Neural cell (in vitro differentiated cells): ENCODE data around the gene ACVRL1. TPM values are rescaled to one million over a fixed set of nuclear protein-coding genes. Genes with fewer than 3 reads are reported as not detected.

Source experiments
- H2AFZ ChIP-seq: fragments of 200-600, 300-800 bp; sonication (generic), shearing (Covaris generic); 2 replicates; pipeline ENCODE4 v1.6.0; 2014; ENCODE audit warnings: low read depth, mild to moderate bottlenecking, antibody characterized with exemption, low read length, moderate library complexity
- H3F3A ChIP-seq: fragments of 200-600 bp; shearing (Covaris generic); 2 replicates; pipeline ENCODE4 v1.6.1; 2016; ENCODE audit warnings: mild to moderate bottlenecking, moderate library complexity, mixed read lengths, antibody characterized with exemption, low read length; ENCODE audit not compliant: insufficient read depth, poor library complexity, severe bottlenecking
- H3K27ac ChIP-seq: fragments of 200-600, 300-800 bp; sonication (generic), shearing (Covaris generic); 2 replicates; pipeline ENCODE4 v1.5.1; 2014; ENCODE audit warnings: mild to moderate bottlenecking, low read length, moderate library complexity
- H3K27me3 ChIP-seq: fragments of 300-800, 200-600 bp; sonication (generic), shearing (Covaris generic); 2 replicates; pipeline ENCODE4 v1.6.0; 2014; ENCODE audit warnings: mild to moderate bottlenecking, low read depth, low read length, moderate library complexity; ENCODE audit not compliant: insufficient read depth
- H3K36me3 ChIP-seq: fragments of 300-800, 200-600 bp; sonication (generic), shearing (Covaris generic); 2 replicates; pipeline ENCODE4 v1.5.1; 2014; ENCODE audit warnings: mild to moderate bottlenecking, antibody characterized with exemption, low read length, moderate library complexity; ENCODE audit not compliant: insufficient read depth
- H3K4me2 ChIP-seq: fragments of 300-800, 200-600 bp; sonication (generic), shearing (Covaris generic); 2 replicates; pipeline ENCODE4 v1.6.0; 2014; ENCODE audit warnings: mild to moderate bottlenecking, low read length
- H3K4me3 ChIP-seq: fragments of 300-800, 200-600 bp; sonication (generic), shearing (Covaris generic); 2 replicates; pipeline ENCODE4 v1.5.1; 2014; ENCODE audit warnings: mild to moderate bottlenecking, low read length, moderate library complexity
- H3K79me2 ChIP-seq: fragments of 200-600 bp; shearing (Covaris generic); replicated peaks from 2 replicates; pipeline ENCODE4 v1.6.0; 2014; ENCODE audit warnings: mild to moderate bottlenecking, low read length, moderate library complexity; ENCODE audit not compliant: insufficient read depth
- H3K9ac ChIP-seq: fragments of 300-800, 200-600 bp; sonication (generic), shearing (Covaris generic); 2 replicates; pipeline ENCODE4 v1.6.1; 2016; ENCODE audit warnings: mild to moderate bottlenecking, low read length, mixed read lengths
- H3K9me2 ChIP-seq: fragments of 200-600 bp; shearing (Covaris generic); 2 replicates; pipeline ENCODE4 v1.6.1; 2016; ENCODE audit warnings: mild to moderate bottlenecking, low read length, mixed read lengths; ENCODE audit not compliant: insufficient read depth
- H3K9me3 ChIP-seq: fragments of 200-600, 300-800 bp; sonication (generic), shearing (Covaris generic); 2 replicates; pipeline ENCODE4 v1.6.1; 2016; ENCODE audit warnings: mild to moderate bottlenecking, mixed run types, low read length, moderate library complexity, mixed read lengths
- H4K20me1 ChIP-seq: fragments of 200-600 bp; shearing (Covaris generic); 2 replicates; pipeline ENCODE4 v1.6.1; 2016; ENCODE audit warnings: mild to moderate bottlenecking, mixed run types; ENCODE audit not compliant: insufficient read depth
- EP300 ChIP-seq: fragments of 450-650 bp; conservative IDR thresholded peaks from 2 replicates; pipeline ENCODE4 v1.6.1; 2014; ENCODE audit warnings: antibody characterized with exemption, mild to moderate bottlenecking, moderate library complexity; ENCODE audit not compliant: poor library complexity, severe bottlenecking
- EZH2 ChIP-seq: fragments of 200-600, 300-800 bp; shearing (Covaris generic), sonication (generic); IDR thresholded peaks from 2 replicates; pipeline ENCODE4 v1.6.1; 2014; ENCODE audit warnings: antibody characterized with exemption, low read length, borderline replicate concordance, mild to moderate bottlenecking; ENCODE audit not compliant: insufficient read depth, poor library complexity, severe bottlenecking
- MXI1 ChIP-seq: fragments of 450-650 bp; conservative IDR thresholded peaks from 2 replicates; pipeline ENCODE4 v1.6.1; 2014; ENCODE audit warnings: antibody characterized with exemption, mild to moderate bottlenecking; ENCODE audit not compliant: poor library complexity, severe bottlenecking
- POLR2AphosphoS5 ChIP-seq: IDR thresholded peaks from 2 replicates; pipeline ENCODE4 v1.6.1; 2012
- RAD21 ChIP-seq: fragments of 450-650 bp; conservative IDR thresholded peaks from 2 replicates; pipeline ENCODE4 v1.6.1; 2014; ENCODE audit warnings: antibody characterized with exemption, mild to moderate bottlenecking, moderate library complexity
- SMC3 ChIP-seq: fragments of 450-650 bp; conservative IDR thresholded peaks from 2 replicates; pipeline ENCODE4 v1.6.1; 2014; ENCODE audit warnings: antibody characterized with exemption, mild to moderate bottlenecking, moderate library complexity; ENCODE audit not compliant: poor library complexity
- TAF1 ChIP-seq: IDR thresholded peaks from 2 replicates; pipeline ENCODE4 v1.6.1; 2012; ENCODE audit warnings: low read depth
- polyA plus RNA-seq: library from polyadenylated mRNA; depleted of rRNA; stranded (reverse); fragments of >200 nt; gene quantifications from 2 replicates; pipeline ENCODE4 v1.2.3, GENCODE V29; 2014
- TF ChIP-seq, protein P1 (sequence below): IDR thresholded peaks from 2 replicates; pipeline ENCODE4 v1.6.1; 2012; ENCODE audit warnings: borderline replicate concordance
- TF ChIP-seq, protein P2 (sequence below): fragments of 450-650 bp; IDR thresholded peaks from 2 replicates; pipeline ENCODE4 v1.5.1; 2014; ENCODE audit warnings: antibody characterized with exemption, mild to moderate bottlenecking, moderate library complexity; ENCODE audit not compliant: poor library complexity, severe bottlenecking

Gene ACVRL1
- polyA plus RNA-seq, 1 donor from 2014 or later, result not detected

DNA sequence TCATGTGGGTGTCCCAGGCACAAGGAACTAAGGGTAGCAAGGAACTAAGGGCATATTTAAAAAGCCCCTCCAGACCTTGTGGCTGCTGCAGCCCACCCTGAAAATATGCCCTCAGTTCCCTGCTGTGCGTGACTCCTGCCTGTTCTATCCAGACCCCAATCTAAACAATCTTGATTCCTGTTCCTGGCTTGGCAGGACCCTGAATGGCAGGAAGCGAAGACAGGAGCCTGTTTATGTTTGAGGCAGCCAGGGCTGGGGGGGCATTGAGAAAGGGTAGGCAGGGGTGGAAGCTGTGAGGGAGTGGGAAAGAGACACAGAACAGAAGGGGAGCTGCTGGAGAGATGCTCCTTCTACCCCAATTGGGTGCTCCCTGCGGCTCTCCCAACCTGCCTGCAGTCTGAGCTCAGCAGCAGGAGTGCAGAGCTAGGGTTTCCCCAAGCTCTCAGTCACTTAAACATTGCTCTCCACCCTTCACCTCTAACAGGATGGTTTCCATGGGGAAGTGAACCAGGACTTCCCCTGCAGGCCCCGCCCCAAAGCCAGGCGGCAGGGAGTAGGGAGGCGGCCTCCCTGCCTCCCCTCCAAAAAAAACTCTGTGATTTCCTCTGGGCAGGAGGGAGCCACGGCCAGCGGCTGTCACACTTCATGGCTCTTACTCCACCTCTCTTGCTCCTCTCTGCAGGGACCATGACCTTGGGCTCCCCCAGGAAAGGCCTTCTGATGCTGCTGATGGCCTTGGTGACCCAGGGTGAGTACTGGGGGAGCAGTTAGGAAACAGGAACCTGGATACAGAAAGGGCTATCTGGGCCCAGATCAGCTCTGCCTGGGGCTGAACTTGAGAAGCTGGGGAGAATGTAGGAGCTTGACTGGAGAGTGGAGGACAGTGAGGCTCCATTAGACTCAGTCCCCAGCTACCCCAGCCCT is 4.7 kb downstream of the ACVRL1 start:
- no peak overlapping the region for H3K9ac ChIP-seq
- H3K27ac ChIP-seq, result no peak overlapping the region
- no peaks in the 10 kb centered on the region for H3K9me2 ChIP-seq
- H3K79me2 ChIP-seq, result no peaks in the 10 kb centered on the region
- H3K27me3 ChIP-seq, result peaks cover 5% of the 10 kb centered on the region
- H3K4me2 ChIP-seq, result no peak overlapping the region
- H4K20me1 ChIP-seq, result no peaks in the 10 kb centered on the region
- H3K9me3 ChIP-seq, result no peaks in the 10 kb centered on the region
- no peak overlapping the region for H2AFZ ChIP-seq
- no peaks in the 10 kb centered on the region for H3K36me3 ChIP-seq
- no peak for TF ChIP-seq POLR2AphosphoS5
- TF ChIP-seq EZH2, result no peak
- no peak for TF ChIP-seq EP300
- no peak for TF ChIP-seq SMC3
- TF ChIP-seq RAD21, result no peak
- TF ChIP-seq, protein P1, sequence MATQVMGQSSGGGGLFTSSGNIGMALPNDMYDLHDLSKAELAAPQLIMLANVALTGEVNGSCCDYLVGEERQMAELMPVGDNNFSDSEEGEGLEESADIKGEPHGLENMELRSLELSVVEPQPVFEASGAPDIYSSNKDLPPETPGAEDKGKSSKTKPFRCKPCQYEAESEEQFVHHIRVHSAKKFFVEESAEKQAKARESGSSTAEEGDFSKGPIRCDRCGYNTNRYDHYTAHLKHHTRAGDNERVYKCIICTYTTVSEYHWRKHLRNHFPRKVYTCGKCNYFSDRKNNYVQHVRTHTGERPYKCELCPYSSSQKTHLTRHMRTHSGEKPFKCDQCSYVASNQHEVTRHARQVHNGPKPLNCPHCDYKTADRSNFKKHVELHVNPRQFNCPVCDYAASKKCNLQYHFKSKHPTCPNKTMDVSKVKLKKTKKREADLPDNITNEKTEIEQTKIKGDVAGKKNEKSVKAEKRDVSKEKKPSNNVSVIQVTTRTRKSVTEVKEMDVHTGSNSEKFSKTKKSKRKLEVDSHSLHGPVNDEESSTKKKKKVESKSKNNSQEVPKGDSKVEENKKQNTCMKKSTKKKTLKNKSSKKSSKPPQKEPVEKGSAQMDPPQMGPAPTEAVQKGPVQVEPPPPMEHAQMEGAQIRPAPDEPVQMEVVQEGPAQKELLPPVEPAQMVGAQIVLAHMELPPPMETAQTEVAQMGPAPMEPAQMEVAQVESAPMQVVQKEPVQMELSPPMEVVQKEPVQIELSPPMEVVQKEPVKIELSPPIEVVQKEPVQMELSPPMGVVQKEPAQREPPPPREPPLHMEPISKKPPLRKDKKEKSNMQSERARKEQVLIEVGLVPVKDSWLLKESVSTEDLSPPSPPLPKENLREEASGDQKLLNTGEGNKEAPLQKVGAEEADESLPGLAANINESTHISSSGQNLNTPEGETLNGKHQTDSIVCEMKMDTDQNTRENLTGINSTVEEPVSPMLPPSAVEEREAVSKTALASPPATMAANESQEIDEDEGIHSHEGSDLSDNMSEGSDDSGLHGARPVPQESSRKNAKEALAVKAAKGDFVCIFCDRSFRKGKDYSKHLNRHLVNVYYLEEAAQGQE, result no peak
- TF ChIP-seq TAF1, result no peak
- TF ChIP-seq, protein P2, sequence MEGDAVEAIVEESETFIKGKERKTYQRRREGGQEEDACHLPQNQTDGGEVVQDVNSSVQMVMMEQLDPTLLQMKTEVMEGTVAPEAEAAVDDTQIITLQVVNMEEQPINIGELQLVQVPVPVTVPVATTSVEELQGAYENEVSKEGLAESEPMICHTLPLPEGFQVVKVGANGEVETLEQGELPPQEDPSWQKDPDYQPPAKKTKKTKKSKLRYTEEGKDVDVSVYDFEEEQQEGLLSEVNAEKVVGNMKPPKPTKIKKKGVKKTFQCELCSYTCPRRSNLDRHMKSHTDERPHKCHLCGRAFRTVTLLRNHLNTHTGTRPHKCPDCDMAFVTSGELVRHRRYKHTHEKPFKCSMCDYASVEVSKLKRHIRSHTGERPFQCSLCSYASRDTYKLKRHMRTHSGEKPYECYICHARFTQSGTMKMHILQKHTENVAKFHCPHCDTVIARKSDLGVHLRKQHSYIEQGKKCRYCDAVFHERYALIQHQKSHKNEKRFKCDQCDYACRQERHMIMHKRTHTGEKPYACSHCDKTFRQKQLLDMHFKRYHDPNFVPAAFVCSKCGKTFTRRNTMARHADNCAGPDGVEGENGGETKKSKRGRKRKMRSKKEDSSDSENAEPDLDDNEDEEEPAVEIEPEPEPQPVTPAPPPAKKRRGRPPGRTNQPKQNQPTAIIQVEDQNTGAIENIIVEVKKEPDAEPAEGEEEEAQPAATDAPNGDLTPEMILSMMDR, result no peak
- no peak for TF ChIP-seq MXI1
- H3F3A ChIP-seq, result no peaks in the 10 kb centered on the region
- no peak overlapping the region for H3K4me3 ChIP-seq

DNA sequence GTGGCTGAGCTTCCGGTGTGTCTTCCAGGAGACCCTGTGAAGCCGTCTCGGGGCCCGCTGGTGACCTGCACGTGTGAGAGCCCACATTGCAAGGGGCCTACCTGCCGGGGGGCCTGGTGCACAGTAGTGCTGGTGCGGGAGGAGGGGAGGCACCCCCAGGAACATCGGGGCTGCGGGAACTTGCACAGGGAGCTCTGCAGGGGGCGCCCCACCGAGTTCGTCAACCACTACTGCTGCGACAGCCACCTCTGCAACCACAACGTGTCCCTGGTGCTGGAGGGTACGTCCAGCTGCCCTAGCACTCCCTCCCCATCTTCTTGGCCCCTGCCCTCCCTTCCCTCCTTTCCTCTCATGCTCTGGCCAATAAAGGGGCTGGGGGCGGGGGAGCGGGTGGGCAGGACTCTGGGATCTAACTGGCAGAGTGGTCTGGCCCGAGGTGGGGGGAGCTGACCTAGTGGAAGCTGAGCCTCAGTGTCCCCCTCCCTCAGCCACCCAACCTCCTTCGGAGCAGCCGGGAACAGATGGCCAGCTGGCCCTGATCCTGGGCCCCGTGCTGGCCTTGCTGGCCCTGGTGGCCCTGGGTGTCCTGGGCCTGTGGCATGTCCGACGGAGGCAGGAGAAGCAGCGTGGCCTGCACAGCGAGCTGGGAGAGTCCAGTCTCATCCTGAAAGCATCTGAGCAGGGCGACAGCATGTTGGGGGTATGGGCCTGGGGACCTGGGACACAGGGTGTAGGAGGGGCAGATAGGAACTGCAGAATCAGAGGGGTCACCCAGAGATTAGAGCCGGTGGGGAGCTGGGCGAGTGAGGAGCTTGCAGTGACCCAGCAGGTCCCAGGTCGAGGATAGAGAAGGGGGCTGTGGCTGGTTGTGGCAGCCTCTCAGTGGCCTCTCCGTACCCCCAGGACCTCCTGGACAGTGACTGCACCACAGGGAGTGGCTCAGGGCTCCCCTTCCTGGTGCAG is 6.0 kb downstream of the ACVRL1 start:
- TF ChIP-seq, protein P2, result no peak
- no peak for TF ChIP-seq MXI1
- TF ChIP-seq EZH2, result no peak
- TF ChIP-seq EP300, result no peak
- no peak for TF ChIP-seq SMC3
- TF ChIP-seq RAD21, result no peak
- no peak for TF ChIP-seq TAF1
- no peak for TF ChIP-seq POLR2AphosphoS5
- TF ChIP-seq, protein P1, result no peak
- Histone ChIP-seq H3K36me3 (no peaks in the 10 kb centered on the region), H3K9ac (no peak overlapping the region), H3K4me2 (no peak overlapping the region), H3K9me3 (no peaks in the 10 kb centered on the region), H2AFZ (no peak overlapping the region), H3K27ac (no peak overlapping the region), H3K79me2 (no peaks in the 10 kb centered on the region), H3K4me3 (no peak overlapping the region), H4K20me1 (no peaks in the 10 kb centered on the region), H3K27me3 (no peaks in the 10 kb centered on the region), H3F3A (no peaks in the 10 kb centered on the region), H3K9me2 (no peaks in the 10 kb centered on the region)
